ENCODE data around the gene EIF4A3.
"Not testable (repeated sequence)": the region's sequence is repeated elsewhere in the genome, so short reads cannot be mapped to it uniquely, and the experiment has no call there.

Gene EIF4A3

DNA sequence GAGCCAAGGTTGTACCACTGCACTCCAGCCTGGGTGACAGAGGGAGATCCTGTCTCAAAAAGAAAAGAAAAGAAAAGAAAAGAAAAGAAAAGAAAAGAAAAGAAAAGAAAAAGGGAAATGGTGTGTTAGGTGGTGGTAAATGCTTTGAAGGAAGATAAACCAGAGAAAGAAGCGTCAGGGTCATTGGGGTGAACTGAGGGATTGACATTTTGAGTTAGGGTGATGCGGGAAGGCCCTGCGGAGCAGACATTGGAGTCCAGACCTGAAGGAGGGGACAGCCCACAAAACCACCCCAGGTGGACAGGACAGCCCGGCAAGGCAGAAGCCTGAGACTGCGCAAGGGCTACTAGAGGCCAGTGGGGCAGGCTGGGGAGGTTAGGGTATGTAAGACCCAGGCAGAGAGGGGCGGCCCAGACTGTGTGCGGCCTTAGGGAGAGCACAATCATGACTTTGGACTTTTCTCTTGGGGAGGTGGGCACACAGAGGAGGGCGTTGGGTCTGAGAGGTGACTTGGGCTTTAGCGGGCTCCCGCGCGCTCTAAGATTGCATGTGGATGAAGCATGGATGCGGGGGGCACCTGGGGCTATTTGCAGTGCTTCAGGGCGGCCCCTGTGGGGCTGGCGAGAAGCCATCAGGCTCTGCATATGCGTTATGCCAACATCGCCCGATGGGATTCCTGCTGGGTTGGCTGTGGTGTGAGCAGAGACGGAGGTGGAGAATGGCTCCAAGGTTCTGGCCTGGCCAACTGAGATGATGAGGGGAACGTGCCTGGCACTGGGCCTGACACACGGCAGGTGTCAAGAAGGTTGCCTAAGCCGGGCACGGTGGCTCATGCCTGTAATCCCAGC, 48.9 kb downstream of the EIF4A3 start:
- no peak for DNase-seq

DNA sequence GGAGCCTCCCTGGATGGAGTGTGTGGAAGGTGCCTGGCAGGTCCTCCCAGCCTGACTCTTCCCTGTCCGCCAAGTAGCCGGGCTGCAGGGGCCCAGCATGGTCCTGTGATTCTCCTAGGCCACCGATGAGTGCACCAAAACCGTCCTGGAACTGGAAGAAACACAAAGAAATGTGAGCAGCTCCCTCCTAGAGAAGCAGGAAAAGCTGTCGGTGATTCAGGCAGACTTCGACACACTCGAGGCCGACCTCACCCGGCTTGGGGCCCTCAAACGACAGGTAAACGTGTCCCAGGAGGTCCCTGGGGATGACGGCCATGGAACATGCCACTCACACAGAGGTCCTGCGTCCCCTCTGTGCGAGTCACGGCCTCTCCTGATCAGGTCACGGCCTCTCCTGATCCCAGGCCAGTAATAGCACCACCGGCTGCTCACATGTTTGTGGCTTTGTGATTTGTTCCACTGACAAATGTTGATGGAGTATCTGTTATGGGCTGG, 49.8 kb downstream of the EIF4A3 start:
- no peak for DNase-seq

DNA sequence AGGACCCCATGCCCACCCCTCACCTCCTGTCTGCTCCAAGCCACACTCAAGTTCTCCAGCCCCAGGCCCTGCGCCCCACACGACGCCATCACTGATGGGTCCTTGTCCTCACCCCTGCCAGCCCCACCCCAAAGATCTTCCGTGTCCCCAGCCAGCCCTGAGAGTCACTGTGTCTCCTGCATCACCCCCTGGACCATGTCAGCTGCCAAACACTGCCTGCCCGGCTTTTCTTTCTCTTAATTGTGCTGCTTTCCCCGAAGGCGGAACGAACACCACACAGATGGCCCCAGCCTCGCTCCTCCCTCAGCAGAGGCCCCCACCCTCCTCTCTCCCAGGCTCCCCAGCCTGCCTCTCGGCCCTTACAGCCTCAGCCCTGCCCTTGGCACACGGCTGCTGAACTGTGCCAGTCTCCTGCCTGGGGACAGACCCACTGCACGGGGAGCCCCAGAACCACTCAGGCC, 50.3 kb downstream of the EIF4A3 start:
- DNase-seq = no peak

DNA sequence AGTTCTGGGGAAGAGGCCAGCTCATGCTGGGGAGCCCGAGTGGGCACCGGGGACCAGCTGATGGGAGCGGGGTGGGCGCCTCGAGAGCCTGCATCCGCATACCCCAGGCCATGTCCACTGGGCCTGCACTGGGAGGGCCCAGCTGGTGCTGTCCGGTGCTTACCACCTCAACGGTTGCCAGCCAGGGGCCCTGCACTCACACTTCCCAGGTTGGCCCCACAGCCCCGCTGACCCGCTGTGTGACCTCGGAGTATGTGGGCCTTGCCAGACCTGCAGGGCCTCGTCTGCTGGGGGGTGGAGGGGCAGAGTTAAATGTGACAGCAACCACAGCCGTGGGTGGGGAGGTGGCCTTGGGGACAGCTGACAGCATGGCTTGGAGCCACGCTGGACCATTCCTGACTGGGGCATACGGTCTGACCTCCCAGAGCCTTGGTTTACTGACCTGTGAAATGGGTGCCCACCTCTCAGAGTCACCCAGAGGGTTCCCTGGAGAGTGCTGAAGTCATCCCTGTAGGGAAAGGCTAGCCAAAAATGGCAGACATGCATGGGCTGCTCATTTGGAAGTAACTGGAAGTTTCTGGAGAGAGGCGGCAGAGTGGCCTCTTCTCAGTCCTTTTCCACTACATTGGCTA, 51.0 kb downstream of the EIF4A3 start:
- no peak for DNase-seq

DNA sequence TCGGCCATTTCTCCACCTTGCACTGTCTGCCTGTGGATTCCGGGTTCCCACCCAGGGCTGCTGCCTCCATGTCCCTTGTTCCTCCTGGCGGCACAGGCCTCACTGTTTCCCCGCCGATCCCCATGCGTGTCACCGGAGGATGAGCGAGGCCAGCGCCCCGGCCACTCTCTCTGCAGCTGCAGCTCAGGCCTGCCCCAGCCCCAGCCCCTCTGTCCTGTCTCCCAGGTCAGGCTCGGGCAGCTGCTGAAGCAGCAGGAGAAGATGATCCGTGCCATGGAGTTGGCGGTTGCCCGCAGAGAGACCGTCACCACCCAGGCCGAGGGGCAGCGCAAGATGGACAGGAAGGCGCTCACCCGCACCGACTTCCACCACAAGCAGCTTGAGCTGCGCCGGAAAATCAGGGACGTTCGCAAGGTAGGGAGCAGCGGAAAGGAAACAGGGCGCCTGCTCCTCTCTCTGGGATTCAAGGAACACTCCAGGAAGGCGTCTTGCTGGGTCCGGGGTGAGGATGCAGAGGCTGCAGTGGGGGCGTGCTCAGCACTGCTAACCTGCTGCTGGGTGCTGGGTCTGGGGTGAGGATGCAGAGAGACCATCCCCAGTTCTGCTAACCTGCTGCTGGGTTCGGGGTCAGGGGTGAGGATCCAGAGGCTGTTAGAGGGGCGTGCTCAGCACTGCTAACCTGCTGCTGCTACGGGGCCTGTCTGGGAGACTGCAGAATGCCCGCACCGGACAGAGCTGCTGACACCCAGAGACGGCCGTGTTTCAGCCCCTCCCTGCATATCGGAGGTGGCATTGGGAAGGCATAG, 51.7 kb downstream of the EIF4A3 start:
- no peak for DNase-seq

DNA sequence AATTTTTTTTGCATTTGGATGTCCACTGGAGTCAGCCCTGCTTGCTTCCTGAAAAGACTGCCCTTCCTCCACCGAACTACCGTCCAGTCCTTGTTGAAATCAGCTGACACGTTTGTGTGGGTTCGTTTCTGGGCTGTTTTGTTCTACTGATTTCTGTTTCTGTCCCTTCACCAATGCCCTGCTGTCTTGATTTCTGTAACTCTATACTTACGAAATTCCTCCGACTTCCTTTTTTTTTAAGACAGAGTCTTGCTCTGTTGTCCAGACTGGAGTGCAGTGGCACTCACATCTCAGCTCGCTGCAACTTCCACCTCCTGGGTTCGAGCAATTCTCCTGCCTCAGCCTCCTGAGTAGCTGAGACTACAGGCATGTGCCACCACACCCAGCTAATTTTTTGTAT, 54.0 kb downstream of the EIF4A3 start:
- no peak for DNase-seq

DNA sequence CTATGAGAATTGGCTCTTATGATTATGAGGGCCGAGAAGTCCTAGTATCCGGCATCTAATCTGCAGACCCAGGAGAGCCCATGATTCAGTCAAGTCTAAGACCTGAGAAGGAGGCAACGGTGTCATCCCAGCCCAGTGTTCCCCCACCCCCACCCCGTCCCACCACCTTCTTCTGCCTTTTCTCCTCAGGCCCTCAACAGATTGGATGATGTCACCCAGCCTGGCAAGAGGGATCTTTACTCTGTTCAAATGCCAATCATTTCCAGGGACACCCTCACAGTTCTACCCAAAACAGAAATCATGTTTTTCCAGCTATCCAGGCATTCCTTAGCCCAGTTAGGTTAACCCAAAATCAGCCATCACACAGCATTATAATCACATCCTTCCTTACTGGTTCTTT, 55.6 kb downstream of the EIF4A3 start:
- no peak for DNase-seq

DNA sequence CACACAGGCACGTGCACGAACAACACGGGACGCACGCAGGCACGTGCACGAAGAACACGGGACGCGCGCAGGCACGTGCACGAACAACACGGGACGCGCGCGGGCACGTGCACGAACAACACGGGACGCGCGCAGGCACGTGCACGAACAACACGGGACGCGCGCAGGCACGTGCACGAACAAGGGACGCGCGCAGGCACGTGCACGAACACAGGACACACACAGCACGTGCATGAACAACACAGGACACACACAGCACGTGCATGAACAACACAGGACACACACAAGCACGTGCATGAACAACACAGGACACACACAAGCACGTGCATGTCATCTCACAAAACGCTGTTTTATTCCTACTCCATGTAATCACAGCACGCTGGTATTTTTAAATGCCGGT, 56.8 kb downstream of the EIF4A3 start:
- DNase-seq = not testable (repeated sequence)

DNA sequence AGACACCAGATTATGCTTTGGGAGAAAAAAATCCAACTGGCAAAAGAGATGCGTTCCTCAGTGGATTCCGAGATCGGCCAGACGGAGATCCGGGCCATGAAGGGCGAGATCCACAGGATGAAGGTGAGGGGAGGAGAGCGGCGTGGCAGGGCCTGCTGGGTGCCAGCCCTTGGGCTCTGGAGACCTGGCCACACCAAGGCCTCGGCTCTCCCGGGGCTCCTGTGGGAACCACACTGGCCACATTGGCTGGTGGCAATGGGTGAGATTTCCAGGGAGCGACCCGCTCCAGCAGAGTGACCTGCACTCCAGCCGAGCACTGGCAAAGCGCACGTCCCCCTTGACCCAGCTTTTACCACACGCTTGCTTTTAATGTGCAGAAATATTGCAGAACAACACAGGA, 57.2 kb downstream of the EIF4A3 start:
- DNase-seq = no peak

DNA sequence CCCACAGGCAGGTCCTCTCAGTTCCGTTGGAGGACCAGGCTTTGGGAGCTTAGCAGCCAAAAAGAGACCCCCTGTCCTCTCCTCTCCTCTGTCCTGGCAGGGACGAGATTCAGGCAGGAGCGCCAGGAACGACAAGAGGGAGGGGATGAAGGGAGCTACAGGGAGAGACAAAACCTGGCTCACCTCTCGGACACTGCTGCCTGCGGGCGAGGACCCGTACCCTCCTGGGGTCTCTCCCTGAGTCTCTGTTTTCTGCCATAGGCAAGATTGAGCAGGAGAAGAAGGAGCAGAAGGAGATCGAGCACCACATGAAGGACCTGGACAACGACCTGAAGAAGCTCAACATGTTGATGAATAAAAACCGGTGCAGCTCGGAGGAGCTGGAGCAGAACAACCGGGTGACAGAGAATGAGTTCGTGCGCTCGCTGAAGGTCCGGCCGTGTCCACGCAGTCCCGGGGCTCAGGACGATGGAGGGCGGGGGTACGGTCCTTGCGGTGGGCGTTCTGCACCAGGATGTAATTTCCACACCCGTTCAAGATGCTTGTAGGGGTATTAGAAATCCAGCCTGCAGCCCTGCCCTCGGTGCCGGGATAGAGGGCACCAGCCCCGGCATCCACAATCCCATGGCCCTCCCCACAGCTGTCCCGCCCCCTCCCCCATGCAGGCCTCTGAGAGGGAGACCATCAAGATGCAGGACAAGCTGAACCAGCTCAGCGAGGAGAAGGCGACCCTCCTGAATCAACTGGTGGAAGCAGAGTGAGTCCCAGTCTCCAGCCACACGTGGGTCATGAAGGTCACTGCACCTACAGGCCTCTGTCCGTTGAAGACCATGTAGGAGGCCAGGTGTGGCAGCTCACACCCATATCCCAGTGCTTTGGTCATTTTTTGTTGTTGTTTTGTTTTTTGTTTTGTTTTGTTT, 59.3 kb downstream of the EIF4A3 start:
- DNase-seq = no peak

DNA sequence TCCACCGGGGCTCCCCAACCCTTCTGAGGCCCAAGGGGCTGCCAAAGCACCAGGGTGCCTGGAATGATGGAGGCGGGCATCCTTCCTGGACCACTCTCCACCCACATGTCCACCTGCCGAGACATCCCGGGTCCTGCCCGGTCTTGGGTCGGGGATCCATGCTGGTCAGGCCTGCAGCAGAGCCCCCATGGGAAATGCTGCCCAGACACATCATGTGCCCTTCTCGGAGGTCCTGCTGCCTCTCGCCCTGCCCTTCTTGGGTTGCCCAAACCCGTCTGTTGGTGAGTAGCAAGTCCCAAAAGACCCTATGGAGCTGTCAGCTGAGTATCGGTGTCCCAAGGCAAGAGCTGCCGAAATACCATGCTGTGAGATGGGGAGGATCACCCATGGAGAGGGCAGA, 60.3 kb downstream of the EIF4A3 start:
- no peak for DNase-seq

DNA sequence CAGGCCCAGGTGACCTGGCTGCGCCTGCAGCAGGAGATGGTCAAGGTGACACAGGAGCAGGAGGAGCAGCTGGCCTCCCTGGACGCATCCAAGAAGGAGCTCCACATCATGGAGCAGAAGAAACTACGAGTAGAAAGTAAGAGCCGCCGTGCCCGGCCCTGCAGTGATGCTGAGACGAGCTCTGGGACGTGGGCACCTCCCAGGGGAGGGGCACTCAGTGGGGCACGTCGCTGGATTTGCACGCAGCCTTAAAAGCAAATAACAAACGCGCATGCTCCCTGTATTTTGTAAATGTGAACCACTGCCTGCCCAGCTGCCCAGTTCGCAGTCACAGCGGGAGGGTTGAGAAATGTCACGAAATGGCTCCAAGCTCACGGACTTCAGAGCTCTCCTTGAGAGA, 60.8 kb downstream of the EIF4A3 start:
- DNase-seq = peak; percentile 27

DNA sequence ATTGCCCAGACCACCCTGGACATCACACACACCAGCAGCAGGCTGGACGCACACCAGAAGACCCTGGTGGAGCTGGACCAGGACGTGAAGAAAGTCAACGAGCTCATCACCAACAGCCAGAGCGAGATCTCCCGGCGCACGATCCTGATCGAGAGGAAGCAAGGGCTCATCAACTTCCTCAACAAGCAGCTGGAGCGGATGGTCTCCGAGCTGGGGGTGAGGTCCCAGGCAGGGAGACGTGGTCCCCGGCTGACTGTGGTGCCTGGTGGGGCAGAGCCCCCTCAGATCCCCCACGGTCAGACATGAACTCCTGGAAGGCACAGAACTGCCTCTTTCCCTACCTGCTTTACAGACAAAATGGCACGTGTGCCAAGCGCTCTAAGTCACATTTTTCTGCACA, 62.2 kb downstream of the EIF4A3 start:
- DNase-seq = no peak

Data from DMS153 (cell line).